Measurements from ENCODE around the gene HOXA6. TPM values are rescaled to one million over a fixed set of nuclear protein-coding genes. Genes with fewer than 3 reads are reported as not detected.

Gene HOXA6
- total and polyA plus RNA-seq, 4 donors = 0.23 TPM; not detected in 3

GRCh38 chr7:27164367-27165088 lies 17.0 kb upstream of the HOXA6 start:
- H3K4me1 ChIP-seq (ENCODE audit: control insufficient read depth in 4 of 4, insufficient read depth in 4 of 4, low read length in 3 of 4) = peaks cover 8 to 27% (median 10%) of the 10 kb centered on the region in 4 donors
- peaks cover 0 to 10% (median under 1%) of the 10 kb centered on the region in 4 donors for H3K9me3 ChIP-seq (ENCODE audit: control insufficient read depth in 4 of 4, low read length in 3 of 4)
- DNase-seq (ENCODE audit: low spot score) = no peak
- TF ChIP-seq RXRA (IDR thresholded peaks at IDR 0.05) = no peak
- no peak for TF ChIP-seq TAF1 (conservative IDR thresholded peaks at IDR 0.05)
- TF ChIP-seq FOXA1 (IDR thresholded peaks at IDR 0.05) = no peak
- no peak for TF ChIP-seq HNF4G (IDR thresholded peaks at IDR 0.05)
- no peak for TF ChIP-seq JUND (IDR thresholded peaks at IDR 0.05)
- no peak for TF ChIP-seq FOXA2 (IDR thresholded peaks at IDR 0.05)
- TF ChIP-seq RAD21 (IDR thresholded peaks at IDR 0.05) = no peak
- no peak for TF ChIP-seq NR2F2 (IDR thresholded peaks at IDR 0.05)
- H3K9ac ChIP-seq (ENCODE audit: low read depth in 1 of 2, low read length in 2 of 2) = no peak overlapping the region
- no peaks in the 10 kb centered on the region for H3K36me3 ChIP-seq (ENCODE audit: control insufficient read depth in 4 of 4, insufficient read depth in 3 of 4, low read depth in 1 of 4, low read length in 3 of 4)
- no peak overlapping the region for H3K27ac ChIP-seq (ENCODE audit: low read depth in 1 of 2, low read length in 2 of 2)
- H3K27me3 ChIP-seq (ENCODE audit: control insufficient read depth in 4 of 4, insufficient read depth in 4 of 4, low read length in 3 of 4) = peaks cover 9 to 56% (median 22%) of the 10 kb centered on the region in 4 donors
- 4% methylated on average over 47 of the region's 47 CpGs for WGBS
- peak overlapping the region in 1 of 3 donors; percentile 17 for H3K4me3 ChIP-seq (ENCODE audit: low read depth in 1 of 3, low read length in 3 of 3)

- Histone ChIP-seq H3K9me3 (ENCODE audit: control insufficient read depth in 4 of 4, low read length in 3 of 4) (peaks cover 0 to 10% (median under 1%) of the 10 kb centered on the region in 4 donors), H3K4me1 (ENCODE audit: control insufficient read depth in 4 of 4, insufficient read depth in 4 of 4, low read length in 3 of 4) (peaks cover 8 to 27% (median 10%) of the 10 kb centered on the region in 4 donors), H3K27ac (ENCODE audit: low read depth in 1 of 2, low read length in 2 of 2) (no peak overlapping the region), H3K36me3 (ENCODE audit: control insufficient read depth in 4 of 4, insufficient read depth in 3 of 4, low read depth in 1 of 4, low read length in 3 of 4) (no peaks in the 10 kb centered on the region), H3K4me3 (ENCODE audit: low read depth in 1 of 3, low read length in 3 of 3) (no peak overlapping the region), H3K27me3 (ENCODE audit: control insufficient read depth in 4 of 4, insufficient read depth in 4 of 4, low read length in 3 of 4) (peaks cover 9 to 61% (median 24%) of the 10 kb centered on the region in 4 donors), H3K9ac (ENCODE audit: low read depth in 1 of 2, low read length in 2 of 2) (no peak overlapping the region)
- no peak for TF ChIP-seq SP1 (IDR thresholded peaks at IDR 0.05)
- TF ChIP-seq REST (IDR thresholded peaks at IDR 0.05) = no peak
- TF ChIP-seq, protein P1, sequence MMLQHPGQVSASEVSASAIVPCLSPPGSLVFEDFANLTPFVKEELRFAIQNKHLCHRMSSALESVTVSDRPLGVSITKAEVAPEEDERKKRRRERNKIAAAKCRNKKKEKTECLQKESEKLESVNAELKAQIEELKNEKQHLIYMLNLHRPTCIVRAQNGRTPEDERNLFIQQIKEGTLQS (IDR thresholded peaks at IDR 0.05) = no peak
- TF ChIP-seq RXRA (IDR thresholded peaks at IDR 0.05) = no peak
- no peak for TF ChIP-seq ZBTB33 (IDR thresholded peaks at IDR 0.05)
- TF ChIP-seq GABPA (IDR thresholded peaks at IDR 0.05 in 1 of 2, conservative IDR thresholded peaks at IDR 0.05 in 1 of 2) = no peak
- TF ChIP-seq, protein P2, sequence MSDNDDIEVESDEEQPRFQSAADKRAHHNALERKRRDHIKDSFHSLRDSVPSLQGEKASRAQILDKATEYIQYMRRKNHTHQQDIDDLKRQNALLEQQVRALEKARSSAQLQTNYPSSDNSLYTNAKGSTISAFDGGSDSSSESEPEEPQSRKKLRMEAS (IDR thresholded peaks at IDR 0.05) = no peak
- WGBS = 13% methylated on average over 12 of the region's 12 CpGs
- no peak for DNase-seq (ENCODE audit: low spot score)
Observed at GRCh38 chr7:27164045-27164366, 16.4 kb upstream of the HOXA6 start.
